Left lung (tissue), 10 donors: ENCODE results near the gene PLD2. TPM values are rescaled to one million over a fixed set of nuclear protein-coding genes. Genes with fewer than 3 reads are reported as not detected.
"Not testable (repeated sequence)": the region's sequence is repeated elsewhere in the genome, so short reads cannot be mapped to it uniquely, and the experiment has no call there.

Experiments
- ATAC-seq: fragments of 200-7000 bp; cut with Tn5 transposase; one replicate; pipeline ENCODE4 v1.9.1; 2020; ENCODE audit warnings: moderate library complexity
- DNase-seq, 4 donors: peaks; one replicate each; pipeline ENCODE4 v3.0.0-alpha.2; 2013 to 2020
- H3K27ac ChIP-seq, 2 donors: fragments of 200-600 bp; sonication (generic) in 1 of 2; one replicate each; pipeline versions ENCODE4 v1.5.0 to v1.8.0; 2020 to 2021
- H3K27me3 ChIP-seq, 2 donors: fragments of 200-600 bp; sonication (generic) in 1 of 2; one replicate each; pipeline versions ENCODE4 v1.5.0 to v1.8.0; 2020 to 2021
- H3K36me3 ChIP-seq, 2 donors: fragments of 200-600 bp; sonication (generic) in 1 of 2; one replicate each; pipeline versions ENCODE4 v1.5.0 to v1.8.0; 2020 to 2021
- H3K4me1 ChIP-seq, 2 donors: fragments of 200-600 bp; one replicate each; pipeline ENCODE4 v1.8.0; 2021
- H3K4me3 ChIP-seq, 2 donors: fragments of 200-600 bp; sonication (generic) in 1 of 2; one replicate each; pipeline versions ENCODE4 v1.5.0 to v1.8.0; 2020 to 2021; ENCODE audit warnings: mild to moderate bottlenecking in 1 of 2
- H3K9me3 ChIP-seq, 2 donors: fragments of 200-600 bp; sonication (generic) in 1 of 2; one replicate each; pipeline versions ENCODE4 v1.5.0 to v1.8.0; 2020 to 2021
- intact Hi-C, 2 donors: fragments of 100-400 bp; cut with DNase I; formaldehyde crosslinking; loops; one replicate each; pipeline versions ENCODE4 v1.11.2 to v1.14.2; 2022
- polyA plus RNA-seq, 6 donors: library from polyadenylated mRNA; unstranded; fragments of 120-200 nt; gene quantifications; one replicate each; pipeline ENCODE4 v1.2.1, GENCODE V29; 2013; ENCODE audit not compliant: insufficient read length in 6 of 6
- total RNA-seq, 2 donors: library from RNA; stranded (reverse); fragmentation: NEBNext Ultra II Directional; extraction: Animal tissue kit (Norgen Biotek cat#: 25700); gene quantifications; one replicate each; pipeline ENCODE4 v1.2.1, GENCODE V29; 2021
- TF ChIP-seq, protein P1 (sequence below), 2 donors: fragments of 200-600 bp; sonication (generic) in 1 of 2; IDR thresholded peaks; one replicate each; pipeline versions ENCODE4 v1.5.0 to v1.8.0; 2021; ENCODE audit warnings: antibody characterized with exemption in 2 of 2
- donor health status: DM: no; HTN: yes; CAD: no.
- donor health status: DM: no; HTN: no; CAD: no.

PLD2 gene
- total and polyA plus RNA-seq, 8 donors = 30.0 to 70.0 (median 59.0) TPM

DNA sequence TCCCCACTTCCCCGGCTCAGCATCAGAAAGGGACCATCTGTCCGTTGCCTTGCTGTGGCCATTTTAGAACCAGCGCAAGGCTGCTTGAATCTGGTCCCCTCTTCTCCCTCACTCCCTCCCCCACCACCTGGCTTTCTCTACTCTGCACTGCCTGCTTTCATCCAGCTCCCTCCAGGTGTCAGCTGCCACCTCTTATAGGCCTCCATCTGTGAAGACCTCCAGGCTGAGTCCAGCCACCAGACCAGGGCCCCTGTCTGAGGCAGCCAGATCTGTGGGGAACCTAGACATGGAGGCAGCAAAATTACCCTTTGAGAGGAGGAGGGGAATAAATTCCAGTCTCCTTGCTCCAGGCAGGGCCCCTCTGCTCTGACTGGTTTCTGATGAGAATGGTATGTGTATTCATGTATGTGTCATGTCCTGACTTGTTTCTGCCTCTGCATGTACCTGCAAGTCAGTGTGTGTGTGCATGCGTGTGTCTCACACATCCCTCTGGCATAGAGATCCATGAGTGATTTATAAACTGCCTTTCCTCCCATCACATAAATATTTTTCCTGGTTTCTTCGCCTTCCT, 47.2 kb downstream of the PLD2 start:
- ATAC-seq (peak; percentile 30), DNase-seq (no peak)
- peak overlapping the region; percentile 19 to 53 for H3K27ac ChIP-seq
- H3K4me3 ChIP-seq = no peak overlapping the region
- no peaks in the 10 kb centered on the region for H3K27me3 ChIP-seq
- peaks cover 15 to 69% of the 10 kb centered on the region in 2 donors for H3K4me1 ChIP-seq
- intact Hi-C loops = no loop called here
- no peaks in the 10 kb centered on the region for H3K9me3 ChIP-seq
- TF ChIP-seq, protein P1, sequence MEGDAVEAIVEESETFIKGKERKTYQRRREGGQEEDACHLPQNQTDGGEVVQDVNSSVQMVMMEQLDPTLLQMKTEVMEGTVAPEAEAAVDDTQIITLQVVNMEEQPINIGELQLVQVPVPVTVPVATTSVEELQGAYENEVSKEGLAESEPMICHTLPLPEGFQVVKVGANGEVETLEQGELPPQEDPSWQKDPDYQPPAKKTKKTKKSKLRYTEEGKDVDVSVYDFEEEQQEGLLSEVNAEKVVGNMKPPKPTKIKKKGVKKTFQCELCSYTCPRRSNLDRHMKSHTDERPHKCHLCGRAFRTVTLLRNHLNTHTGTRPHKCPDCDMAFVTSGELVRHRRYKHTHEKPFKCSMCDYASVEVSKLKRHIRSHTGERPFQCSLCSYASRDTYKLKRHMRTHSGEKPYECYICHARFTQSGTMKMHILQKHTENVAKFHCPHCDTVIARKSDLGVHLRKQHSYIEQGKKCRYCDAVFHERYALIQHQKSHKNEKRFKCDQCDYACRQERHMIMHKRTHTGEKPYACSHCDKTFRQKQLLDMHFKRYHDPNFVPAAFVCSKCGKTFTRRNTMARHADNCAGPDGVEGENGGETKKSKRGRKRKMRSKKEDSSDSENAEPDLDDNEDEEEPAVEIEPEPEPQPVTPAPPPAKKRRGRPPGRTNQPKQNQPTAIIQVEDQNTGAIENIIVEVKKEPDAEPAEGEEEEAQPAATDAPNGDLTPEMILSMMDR (IDR thresholded peaks at IDR 0.05) = no peak
- no peaks in the 10 kb centered on the region for H3K36me3 ChIP-seq

- TF ChIP-seq, protein P1 (IDR thresholded peaks at IDR 0.05) = no peak
- intact Hi-C loops = no loop called here
- no peak overlapping the region for H3K4me3 ChIP-seq
- no peaks in the 10 kb centered on the region for H3K27me3 ChIP-seq
- peak overlapping the region in 1 of 2 donors; percentile 55 for H3K27ac ChIP-seq
- no peak for DNase-seq
- peaks cover 15 to 56% of the 10 kb centered on the region in 2 donors for H3K4me1 ChIP-seq
- ATAC-seq = no peak
- H3K9me3 ChIP-seq = no peaks in the 10 kb centered on the region
- H3K36me3 ChIP-seq = peaks cover 0 to 8% of the 10 kb centered on the region in 2 donors
These were observed 49.5 kb downstream of the PLD2 start for GRCh38 chr17:4856271-4856936.

DNA sequence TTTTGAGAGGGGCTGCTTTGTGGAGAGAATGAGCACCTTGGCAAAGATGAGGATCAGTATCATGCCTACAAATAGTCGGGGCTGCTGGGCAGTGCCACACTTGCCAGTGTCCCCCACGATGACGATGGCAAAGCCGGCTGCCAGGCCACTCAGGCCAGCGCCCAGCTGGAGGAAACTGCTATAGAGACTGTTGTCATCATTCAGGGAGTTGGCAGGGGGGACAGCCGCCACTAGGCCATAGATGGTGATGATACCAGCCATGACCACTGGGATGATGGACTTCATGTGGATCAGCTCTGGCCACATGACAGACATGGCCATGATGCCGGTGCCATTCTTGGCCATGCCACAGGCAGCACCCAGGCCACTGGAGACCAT, 50.0 kb downstream of the PLD2 start:
- H3K27ac ChIP-seq = peak overlapping the region in 1 of 2 donors; percentile 55
- H3K27me3 ChIP-seq = no peaks in the 10 kb centered on the region
- ATAC-seq (no peak), DNase-seq (no peak)
- H3K36me3 ChIP-seq = peaks cover 0 to 11% of the 10 kb centered on the region in 2 donors
- H3K9me3 ChIP-seq = no peaks in the 10 kb centered on the region
- no peak overlapping the region for H3K4me3 ChIP-seq
- peaks cover 11 to 52% of the 10 kb centered on the region in 2 donors for H3K4me1 ChIP-seq
- intact Hi-C loops = no loop called here
- TF ChIP-seq, protein P1 (IDR thresholded peaks at IDR 0.05) = no peak

GRCh38 chr17:4857347-4857746, 50.4 kb downstream of the PLD2 start:
- H3K4me3 ChIP-seq, H3K27me3 ChIP-seq, H3K9me3 ChIP-seq, intact Hi-C loops, DNase-seq, ATAC-seq: not testable (repeated sequence)
- Histone ChIP-seq H3K36me3 (peaks cover 0 to 11% of the 10 kb centered on the region in 2 donors), H3K27ac (peak overlapping the region; percentile 45 to 62), H3K4me1 (peaks cover 11 to 49% of the 10 kb centered on the region in 2 donors)

- DNase-seq = no peak
- peak; percentile 31 for ATAC-seq
- Histone ChIP-seq H3K27me3 (no peaks in the 10 kb centered on the region), H3K4me1 (peaks cover 11 to 47% of the 10 kb centered on the region in 2 donors), H3K27ac (peak overlapping the region; percentile 45 to 62), H3K4me3 (no peak overlapping the region), H3K36me3 (peaks cover 0 to 11% of the 10 kb centered on the region in 2 donors), H3K9me3 (no peaks in the 10 kb centered on the region)
- TF ChIP-seq, protein P1 (IDR thresholded peaks at IDR 0.05) = no peak
- intact Hi-C loops = no loop called here
These were observed 51.3 kb downstream of the PLD2 start for GRCh38 chr17:4858068-4858881.
